Measurements from ENCODE around the gene AQP7.
"Not testable (repeated sequence)": the region's sequence is repeated elsewhere in the genome, so short reads cannot be mapped to it uniquely, and the experiment has no call there.

Gene AQP7

DNA sequence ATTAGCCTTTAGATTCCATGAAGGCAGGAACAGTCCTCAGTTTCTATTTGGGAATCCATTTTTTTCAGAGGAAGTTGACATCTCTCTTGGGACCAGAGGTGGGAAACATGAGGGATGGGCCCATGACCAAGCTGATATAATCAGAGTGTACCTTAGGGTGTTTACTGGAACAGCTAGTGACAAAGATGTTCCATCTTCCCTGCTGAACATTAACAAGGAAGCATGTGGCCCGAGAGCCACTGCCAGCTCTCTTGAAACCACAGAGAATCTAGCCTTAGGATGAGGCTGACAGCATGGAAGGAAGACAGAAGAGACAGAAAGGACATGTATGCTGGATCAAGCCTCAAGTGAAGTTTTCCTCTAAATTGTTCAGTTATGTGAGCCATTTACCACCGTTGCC is 29.1 kb upstream of the AQP7 start:
- DNase-seq: no peak

DNA sequence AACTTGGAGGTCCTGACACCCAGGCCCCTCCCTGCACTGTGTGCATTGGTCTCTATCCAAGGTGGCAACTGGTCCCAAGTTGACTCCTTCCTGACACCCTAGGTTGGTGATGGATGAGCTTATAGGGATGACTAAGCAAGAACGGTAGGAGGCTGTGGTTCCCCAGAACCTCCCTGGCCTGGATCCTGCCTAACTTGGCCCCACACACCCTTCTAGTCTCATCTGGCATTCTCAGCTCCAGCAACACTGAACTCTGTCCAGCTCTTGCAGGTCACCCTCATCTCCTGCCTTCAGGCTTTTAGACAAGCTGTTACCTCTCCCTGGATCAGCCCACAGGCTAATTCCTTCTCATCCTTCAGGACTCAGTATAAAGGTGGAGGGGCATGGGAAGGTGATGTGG is 28.6 kb upstream of the AQP7 start:
- DNase-seq: no peak

DNA sequence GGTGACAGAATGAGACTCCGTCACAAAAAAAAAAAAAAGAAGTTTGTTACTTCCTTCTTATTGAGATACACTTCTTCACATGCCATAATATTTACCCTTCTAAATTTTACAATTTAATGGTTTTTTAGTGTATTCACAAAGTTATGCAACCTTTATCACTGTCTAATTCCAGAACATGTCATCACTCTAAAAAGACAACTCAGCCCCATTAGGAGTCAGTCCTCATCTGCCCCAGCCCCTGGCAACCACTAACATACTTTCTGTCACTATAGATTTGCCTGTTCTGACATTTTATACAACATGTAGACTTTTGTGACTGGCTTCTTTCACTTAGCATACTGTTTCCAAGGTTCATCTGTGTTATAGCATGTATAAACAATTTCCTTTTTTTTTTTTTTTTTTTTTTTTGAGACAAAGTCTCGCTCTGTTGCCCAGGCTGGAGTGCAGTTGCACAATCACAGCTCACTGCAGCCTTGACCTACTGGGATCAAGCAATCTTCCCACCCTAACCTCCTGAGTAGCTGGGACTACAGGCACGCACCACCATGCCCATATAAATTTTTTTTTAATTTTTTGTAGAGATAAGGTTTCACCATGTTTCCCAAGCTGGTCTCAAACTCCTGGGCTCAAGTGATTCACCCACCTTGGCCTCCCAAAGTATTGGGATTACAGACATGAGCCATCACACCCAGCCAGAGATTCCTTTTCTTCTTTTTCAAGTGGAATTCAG is 27.1 kb upstream of the AQP7 start:
- no peak for DNase-seq

DNA sequence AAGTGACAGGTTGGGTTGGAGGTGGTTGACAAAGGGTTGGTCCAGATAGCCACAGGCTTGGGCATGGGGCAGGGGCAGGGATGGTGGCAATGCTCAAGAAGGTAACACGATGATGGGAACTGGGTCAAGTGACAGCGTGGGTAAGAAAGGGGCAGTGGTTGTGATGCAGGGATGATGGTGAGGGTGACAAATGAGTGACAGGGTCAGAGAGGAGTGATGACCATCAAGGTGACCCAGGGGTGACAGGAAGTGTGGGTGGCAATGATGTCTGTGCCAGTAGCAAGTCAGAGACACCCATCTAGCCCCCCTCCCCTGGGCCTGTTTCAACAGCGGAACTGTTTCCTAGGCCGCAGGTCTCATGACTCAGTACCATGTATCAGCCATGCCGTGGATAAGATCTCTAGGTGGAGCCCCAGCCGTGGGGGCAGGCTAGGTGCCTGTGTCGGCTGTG is 24.5 kb upstream of the AQP7 start:
- DNase-seq: no peak

DNA sequence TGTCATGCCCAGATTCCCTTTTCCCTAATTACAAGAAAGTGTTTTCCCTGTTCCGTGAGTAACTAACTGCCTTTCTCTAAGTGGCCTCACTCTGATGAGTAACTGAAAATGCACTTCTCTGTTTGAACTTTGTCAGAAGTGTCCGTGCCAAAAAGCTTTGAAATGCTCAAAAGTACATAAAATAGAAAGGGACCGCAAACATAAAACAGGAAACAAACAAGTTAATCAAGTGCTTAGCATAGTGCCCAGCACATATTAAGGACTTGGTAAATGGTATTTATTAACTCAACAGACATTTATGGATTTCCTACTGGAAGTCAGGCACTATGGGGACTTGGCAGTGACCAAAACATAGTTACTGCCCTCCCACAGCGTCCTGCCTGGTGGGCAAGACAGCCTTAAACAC is 22.8 kb upstream of the AQP7 start:
- DNase-seq: no peak

DNA sequence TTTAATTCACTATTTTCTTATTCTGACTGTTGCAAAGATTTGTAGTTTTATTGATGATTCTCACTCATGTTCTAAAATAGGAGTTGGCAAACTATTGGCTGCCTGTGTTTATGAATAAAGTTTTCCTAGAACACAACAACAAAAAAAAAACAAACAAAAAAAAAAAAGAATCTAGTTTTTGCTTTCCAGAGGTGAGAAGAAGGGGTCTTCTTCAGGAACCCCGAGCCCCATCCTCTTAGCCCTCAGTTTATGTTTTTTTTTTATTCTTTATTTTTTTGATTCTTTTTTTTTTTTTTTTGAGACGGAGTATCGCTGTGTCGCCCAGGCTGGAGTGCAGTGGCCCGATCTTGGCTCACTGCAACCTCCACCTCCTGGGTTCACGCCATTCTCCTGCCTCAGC is 22.1 kb upstream of the AQP7 start:
- DNase-seq: not testable (repeated sequence)

DNA sequence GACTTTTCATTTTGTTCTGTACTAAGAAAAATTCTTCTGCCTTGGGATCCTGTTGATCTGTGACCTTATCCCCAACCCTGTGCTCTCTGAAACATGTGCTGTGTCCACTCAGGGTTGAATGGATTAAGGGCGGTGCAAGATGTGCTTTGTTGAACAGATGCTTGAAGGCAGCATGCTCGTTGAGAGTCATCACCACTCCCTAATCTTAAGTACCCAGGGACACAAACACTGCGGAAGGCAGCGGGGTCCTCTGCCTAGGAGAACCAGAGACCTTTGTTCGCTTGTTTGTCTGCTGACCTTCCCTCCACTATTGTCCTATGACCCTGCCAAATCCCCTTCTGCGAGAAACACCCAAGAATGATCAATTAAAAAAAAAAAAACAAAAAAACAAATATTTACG is 21.7 kb upstream of the AQP7 start:
- not testable (repeated sequence) for DNase-seq

DNA sequence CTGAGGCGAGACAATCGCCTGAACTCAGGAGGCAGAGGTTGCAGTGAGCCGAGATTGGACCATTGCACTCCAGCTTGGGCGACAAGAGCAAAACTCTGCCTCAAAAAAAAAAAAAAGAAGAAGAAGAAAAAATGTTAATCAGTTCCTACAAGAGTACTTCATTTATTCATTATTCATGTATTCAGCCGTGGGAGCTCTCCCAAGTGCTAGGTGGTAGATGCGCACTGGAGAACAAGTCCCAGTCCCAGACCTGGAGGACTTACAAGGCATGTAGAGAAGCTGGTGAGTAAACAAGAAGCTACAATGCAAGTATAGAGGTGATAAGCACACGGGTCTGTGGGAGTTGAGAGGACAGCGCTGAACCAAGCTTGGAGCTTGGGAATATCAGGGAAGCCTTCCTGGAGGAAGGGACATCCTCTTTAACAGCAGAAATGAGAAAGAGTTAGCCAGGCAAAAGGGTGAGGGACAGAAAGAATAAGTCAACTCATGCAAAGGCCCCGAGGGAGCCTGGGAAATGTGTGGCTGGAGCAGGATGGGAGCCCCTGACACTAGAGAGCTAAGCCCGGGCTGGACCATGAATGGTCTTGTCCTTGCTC is 17.4 kb upstream of the AQP7 start:
- DNase-seq: no peak

DNA sequence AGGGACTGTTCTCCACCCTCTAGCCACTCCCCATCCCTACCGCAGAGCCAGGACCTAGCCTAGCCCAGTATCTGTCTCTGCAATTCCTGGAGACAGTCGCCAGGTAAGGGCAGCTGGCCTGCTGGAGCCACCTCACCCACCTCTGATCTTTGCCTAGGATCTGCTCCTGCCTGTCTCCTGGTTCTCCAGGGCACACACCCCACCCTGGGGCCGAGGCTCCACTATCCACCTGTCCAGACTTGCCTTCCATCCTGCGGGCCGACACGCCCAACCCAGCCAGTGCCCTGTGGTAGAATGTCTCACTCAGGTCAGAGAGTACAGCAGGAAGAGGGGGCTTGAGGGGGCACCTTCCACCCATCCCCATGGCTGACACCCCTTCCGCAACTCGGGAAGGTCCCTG is 15.7 kb upstream of the AQP7 start:
- no peak for DNase-seq

DNA sequence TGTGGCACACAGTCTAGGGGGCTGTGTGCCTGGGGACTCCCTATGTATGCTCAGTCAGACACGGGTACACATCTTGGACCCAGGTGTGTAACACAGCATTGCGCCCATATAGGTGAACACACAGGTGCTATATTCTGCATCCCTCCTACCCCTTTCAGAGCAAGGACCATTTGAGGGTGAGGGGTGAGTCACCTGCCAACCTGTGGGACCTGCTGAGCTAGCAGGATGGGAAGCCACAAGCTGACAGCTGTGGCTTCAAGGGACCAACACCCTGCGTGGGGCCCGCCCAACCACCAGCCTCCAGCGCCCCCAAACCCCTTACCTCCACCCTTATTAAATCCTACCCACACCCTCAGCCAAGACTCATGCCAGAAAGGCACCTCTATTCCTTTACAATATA is 14.6 kb upstream of the AQP7 start:
- no peak for DNase-seq

DNA sequence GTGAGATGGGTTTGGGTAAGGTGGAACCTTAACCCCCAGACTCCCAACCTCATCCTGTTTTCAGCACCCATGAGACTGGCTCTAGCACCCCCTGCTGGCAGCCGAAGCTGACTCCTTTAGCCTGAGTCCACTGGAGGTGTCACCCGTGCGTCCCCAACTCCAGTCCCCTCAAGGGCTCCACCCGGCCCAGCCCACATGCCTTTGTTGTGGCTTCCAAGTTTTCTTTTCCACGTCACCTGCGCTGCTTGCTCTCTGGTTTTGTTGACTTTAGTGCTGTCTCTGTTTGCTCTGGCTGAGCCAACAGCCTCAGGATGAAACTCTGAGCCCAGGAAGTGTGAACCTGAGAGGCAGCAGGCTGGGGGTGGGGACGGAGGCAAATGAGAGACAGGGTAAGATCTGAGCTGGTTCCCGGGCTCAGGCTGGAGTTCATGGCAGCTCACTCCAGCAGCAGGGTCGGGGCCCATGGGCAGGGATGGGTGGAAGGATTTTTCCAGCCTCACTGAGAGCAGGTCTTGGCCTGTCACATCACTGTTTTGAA is 13.2 kb upstream of the AQP7 start:
- DNase-seq: no peak

DNA sequence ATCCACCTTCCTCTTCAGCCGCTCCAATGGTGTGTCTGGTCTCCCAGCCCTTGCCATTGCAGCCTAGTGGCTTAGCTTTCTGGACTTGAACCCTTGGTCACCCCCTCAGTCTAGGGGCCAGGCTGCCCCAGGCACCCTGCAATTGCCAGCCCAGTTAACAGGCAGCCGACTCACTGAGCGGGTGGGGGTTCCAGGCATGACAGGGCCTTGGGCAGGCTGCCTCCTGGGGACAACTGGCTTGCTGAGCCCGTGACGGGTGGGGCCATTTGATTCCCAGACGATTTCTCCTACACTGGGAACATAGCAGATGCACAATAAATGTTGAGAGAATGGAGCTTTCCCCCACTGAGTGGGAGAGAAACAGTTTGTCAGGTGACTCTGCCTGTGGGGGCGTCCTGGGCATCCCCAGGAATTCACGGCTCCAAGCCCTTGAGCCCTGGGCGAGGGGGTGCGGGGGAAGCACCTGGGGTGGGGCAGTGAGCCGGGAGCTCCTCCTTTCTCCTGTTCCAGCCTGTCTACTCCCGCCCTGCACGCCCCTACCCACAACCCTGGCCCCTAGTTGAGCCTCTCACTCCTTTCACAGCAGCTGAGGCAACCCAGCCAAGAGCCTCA is 12.6 kb upstream of the AQP7 start:
- no peak for DNase-seq

DNA sequence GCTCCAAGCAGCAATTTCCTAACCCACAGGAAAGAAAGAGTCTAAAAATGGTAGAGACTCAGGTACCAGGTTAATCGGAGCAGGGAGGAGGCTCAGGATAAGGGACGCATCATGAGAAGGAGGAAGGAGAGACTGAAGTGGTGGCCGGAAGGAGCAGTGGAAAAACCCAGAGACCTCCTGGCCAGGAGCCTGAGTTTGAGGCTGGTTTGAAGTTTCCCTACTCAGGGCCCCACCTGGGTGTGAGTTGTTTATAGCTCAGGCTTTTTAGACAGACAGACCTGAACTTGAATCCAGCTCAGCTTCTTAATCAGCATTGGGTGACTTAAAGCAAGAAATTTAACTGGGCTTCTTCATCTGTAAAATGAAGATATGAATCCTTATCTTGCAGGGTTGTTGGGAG is 11.9 kb upstream of the AQP7 start:
- no peak for DNase-seq

DNA sequence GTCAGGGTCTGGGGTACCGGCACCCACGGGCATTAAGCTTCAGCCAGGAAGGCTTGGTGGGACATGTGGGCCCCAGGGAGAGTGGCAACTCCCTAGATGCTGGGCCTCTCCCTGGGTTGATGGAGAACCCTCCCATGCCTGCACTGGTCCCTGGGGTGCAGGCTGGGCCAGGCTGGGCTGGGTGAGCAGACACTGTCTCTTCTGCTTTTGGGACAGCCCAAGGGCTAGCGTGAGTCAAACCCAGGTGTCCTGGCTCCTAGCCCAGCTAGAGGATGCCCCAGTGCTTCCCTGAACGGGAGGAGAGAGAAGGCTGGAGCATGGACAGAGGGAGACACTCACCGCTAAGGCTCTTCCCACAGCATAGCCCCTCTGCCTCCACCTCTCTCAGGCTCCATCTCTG is 5.7 kb upstream of the AQP7 start:
- DNase-seq: no peak

DNA sequence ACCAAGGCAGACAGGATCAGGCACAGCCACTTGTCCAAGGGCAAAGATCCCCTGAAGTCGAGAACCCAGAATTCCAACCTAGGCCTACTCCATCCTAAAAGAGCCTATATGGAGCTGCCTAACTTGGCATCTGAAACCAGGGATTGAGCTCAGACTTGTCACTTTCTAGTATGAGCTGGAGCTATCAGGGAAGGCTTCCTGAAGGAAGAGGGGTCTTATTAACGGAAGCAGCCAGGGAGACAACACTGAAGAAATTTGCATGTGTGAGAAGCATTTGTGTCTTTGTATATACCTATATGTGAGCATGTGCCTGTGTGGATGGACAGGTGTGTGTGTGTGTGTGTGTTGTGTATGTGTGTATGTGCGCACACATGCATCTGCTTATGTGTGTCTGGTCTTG is 4.7 kb upstream of the AQP7 start:
- no peak for DNase-seq

DNA sequence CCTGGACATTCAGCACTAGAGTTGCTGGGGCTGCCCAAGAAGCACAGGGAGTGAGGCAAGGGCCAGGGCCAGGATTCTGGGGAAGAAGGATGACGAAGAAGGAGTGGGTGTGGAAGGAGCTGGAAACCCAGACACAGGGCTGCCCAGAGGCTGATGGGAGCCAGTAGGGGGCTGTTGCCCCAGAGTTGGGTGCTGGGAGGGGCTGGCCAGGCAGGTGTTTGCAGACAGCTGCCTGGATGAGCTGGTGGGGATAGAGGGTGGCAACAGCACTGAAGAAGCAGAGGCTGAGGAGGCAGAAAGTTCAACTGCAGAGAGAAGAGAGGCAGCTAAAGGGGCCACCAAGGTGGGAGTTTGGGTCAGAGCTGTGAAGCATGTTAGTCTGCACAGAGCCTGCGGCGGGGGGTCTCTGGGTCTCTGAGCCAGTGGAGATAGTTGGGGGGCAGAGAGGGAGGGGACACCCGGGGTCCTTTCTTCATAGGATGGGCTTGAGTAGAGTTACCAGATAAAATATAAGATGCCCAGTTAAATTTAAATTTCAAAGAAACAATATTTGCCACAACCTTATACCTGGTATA is 2.5 kb upstream of the AQP7 start:
- no peak for DNase-seq

DNA sequence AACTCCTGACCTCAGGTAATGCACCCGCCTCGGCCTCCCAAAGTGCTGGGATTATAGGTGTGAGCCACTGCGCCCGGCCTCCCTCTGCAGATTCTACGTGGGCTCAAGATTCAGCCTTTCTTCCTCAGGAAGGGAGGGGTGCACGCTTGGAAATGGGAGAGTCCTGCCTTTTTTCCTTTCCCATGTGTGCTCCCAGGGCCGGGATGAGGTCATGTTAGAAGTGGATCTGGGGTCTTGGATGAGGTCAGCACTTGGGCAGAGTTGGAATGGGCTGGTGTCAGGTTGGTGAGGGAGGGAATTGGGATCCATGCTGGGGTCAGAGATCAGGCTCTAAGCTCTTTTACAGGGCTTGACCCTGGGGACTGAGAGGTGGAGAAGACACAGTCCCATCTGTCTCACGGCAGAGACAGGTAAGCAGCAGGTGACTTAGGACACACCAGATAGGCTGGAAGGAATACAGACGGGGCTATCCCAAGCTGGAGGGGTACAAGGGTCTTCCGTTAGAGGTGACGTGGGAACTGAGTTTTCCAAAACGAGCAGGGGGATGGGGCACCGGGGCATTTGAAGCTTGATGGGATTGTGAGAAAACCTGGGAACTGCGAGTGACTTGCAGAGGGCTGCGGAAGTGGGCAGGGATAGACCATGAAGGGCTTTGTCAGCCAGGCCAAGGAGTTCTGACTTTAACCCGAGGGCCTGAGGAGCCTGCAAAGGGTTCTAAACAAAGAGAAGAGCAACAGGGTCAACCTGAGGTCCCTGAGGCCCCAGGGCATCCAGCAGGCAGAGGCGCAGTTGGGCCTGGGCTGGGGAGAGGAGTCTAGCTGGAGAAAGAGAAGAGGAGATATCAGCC is 1.8 kb upstream of the AQP7 start:
- DNase-seq: no peak

DNA sequence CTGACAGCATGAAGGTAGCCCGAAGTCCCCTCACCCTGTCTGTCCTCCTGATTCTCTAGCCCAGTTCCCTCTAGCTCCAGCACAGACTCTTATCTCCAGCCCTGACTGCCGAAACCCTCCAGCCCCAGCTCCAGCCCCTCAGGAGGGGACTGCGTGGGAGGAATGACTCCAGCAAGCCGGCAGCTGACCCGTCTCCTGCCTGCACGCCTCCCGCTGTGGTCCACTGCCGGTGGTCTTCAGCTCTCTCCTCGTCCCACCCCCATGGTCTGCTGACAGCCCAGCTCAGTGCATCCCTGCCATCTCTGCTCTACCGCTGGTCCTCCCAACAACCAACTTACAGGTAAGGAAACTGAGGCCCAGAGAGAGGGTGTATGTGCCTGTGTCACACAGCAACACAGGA is 559 bp downstream of the AQP7 start:
- DNase-seq: not testable (repeated sequence)

DNA sequence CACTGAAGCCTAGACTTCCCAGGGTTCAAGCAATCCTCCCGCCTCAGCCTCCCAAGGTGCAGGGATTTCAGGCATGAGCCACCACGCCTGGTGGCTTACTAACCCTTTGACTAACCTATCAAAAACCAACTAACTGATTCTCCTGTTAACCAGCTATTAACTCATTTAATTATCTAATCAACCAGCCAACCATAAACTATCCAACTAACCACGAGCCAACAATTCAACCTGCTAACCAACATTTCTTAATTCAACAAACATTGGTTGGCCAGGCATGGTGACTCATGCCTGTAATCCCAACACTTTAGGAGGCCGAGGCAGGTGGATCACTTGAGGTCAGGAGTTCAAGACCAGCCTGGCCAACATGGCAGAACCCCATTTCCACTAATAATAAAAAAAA is 3.3 kb downstream of the AQP7 start:
- DNase-seq: not testable (repeated sequence)

DNA sequence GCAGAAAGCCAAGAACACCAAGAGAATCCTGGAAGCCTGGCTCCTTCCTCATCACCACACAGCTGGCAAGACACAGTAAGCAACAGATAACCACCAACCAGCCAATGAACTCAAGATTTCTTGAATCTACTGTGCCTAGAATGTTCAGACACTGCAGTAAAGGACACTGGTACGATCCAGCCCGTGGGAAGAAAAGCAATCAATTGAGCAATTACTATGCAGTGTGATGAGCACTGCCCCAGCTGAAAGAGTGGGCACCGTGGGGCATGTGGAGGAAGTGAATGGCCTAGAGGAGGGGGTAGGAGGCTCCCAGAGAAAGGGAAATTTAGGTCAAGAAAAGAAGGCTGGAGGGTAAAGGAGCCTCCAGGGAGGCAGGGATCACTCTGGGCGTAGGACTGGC is 4.6 kb downstream of the AQP7 start:
- not testable (repeated sequence) for DNase-seq

DNA sequence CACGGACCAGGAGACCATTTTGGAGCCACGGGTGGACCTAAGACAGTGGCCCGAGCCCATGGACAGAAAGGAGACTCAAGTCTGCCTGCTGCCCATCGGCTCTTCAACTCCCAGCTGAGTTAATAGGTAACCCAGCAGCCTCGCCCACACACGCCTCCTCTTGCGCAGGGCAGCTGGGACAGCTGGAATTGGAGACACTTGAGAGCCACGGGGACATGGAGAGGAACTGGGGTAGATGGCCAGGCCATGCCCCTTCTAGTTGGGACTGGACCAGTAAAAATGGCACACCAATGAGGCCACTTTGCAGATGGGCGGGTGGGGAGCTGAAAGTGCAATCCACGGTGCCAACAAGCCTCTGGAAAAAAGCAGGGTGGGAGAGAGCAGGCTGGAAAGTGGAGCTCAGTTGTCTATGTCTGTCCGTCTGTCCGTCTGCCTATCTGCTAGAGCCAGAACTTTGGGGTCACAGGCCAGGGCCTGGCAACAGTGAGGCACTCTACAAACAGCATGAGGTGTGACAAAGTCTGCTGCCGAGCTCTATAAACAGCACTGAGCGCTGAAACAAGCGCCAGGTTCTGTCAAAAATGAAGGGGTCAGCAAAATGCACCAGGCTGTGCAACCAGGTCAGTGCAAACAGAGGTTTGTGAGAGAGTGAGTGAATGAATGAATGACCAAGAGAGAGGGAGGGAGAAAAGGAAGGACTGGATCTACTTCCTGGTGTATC is 7.0 kb downstream of the AQP7 start:
- DNase-seq: not testable (repeated sequence)

DNA sequence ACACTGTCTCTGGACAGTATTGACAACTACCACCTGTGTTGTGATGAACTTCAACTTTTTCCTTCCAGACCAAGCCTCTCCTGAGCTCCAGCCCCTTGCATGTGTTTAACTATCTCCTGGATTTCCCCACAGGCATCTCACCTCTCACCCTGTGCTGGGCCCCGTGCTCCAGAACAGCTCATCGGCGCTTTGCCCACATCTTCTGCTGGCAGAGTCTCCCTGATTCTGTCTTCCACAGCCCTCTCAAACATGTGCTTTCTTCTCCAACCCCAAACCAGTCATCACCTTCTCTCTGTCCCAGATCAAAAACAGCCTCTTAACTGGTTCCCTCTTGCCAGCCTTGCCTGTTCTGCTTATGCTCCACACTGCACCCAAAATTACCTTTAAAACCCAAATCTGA is 8.4 kb downstream of the AQP7 start:
- not testable (repeated sequence) for DNase-seq

Measured in NCI-H1417 treated with DMSO at 0.1 percent for 48 hours (cell line).